Activated naive CD4-positive, alpha-beta T cell treated with anti-CD3 and anti-CD28 coated beads, Interleukin-2, amount 50 U/mL, for 16 hours (primary cell): Measurements from ENCODE around the gene QRFP.

ENCODE experiments used
- DNase-seq: peaks from one replicate; pipeline ENCODE4 v3.0.0-alpha.2; 2020

QRFP gene, protein sequence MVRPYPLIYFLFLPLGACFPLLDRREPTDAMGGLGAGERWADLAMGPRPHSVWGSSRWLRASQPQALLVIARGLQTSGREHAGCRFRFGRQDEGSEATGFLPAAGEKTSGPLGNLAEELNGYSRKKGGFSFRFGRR

DNA sequence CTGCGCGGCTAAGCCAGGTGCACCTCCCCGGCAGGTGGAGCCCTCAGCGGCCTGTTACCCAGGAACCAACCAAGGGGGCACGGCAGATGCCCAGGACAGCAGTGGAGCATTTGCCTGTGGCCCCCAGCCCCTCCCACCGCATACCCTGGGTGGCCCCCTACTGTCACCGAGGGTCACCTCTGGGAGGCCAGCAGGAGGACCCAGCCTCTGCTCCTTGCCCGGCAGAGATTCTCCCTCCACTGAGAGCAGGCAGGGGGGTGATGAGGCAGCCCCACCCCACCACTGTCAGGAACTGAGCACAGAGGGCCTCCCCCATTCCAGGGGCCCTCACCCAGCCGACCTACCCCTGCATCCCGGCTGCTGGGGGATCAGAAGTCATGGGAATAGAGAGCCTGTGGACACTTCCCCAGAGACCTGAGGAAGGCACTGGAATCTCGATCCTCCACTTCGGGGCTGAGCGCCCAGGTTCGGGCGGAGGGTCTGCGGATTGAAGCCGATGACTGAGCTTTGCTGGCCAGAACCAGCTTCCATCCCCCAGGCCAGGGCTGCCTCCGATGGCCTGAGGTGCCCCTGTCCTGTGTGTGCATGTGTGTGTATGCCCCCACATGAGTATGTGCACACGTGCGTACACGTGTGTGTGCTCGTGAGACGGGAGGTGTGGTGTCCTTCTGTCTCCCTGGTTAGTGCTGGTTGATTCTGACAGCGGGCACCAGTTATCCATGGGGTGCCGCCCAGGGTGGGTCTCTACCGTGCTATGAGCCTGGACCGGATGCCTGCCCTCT, at the start of gene QRFP:
Gene QRFP (minus strand): TSS at position 580 of the 782 bp plus-strand sequence. CDS start 2,974 bp downstream, outside the sequence.
- no peak for DNase-seq

DNA sequence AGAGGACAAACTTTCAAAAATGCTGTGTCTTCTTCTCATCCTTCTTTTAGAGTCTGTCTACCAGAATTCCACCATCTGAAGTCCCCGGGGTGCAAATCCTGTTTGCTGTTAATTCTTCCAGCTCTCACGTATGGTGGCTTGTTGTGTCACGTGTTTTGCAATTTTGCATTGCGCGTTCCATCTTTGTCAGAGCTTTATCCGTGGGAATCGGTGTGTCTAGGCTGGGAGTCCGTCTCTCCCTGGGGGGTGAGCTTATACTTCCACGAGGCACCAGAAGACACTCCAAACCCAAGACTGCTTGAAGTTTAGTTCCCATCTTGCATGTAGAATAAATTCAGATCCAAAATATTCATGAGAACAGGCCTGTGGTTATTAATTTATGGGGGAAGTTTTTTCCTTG, 48.6 kb upstream of the QRFP start:
- DNase-seq: no peak

DNA sequence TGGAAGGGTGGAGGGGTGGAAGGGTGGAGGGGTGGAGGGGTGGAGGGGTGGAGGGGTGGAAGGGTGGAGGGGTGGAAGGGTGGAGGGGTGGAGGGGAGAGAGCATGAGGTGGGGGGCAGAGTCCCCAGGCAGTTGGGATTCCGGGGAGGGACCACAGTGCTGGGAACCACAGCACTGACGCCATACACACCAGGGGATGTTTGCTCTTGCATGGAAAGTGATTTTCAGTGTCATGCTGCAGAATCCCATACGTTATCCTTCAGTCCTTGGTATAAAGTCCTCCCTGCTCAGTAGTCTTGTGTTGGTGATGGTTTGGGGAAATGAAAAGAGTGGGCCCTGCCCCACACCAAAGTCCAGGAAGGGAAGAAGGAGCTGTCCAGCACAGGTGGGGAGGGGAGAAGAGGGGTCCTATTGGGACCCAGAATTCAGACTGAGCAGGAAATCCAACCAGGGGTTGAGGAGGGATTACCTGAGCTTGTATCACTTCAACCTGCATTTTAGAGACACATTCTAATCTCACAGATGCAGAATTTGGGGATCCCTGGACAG, 48.0 kb upstream of the QRFP start:
- no peak for DNase-seq

DNA sequence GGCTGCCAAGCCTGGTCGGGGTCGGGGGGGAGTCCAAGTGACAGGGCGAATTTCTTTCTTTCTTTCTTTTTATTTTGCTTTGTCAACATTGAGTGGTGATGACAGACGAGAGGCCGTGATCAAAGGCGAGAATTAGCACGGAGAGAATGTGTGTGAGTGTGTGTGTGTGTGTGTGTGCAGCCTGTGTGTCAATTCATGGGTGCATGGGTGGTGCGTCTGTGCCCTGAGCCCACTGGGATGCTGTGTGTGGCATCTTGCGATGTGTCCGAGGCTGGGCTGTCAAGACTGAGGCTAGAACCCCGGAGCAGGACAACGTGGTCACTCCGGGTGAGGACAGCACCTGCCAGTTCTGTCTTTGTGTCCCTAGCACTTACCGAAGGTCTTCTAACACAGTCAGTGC, 47.2 kb upstream of the QRFP start:
- DNase-seq: no peak

DNA sequence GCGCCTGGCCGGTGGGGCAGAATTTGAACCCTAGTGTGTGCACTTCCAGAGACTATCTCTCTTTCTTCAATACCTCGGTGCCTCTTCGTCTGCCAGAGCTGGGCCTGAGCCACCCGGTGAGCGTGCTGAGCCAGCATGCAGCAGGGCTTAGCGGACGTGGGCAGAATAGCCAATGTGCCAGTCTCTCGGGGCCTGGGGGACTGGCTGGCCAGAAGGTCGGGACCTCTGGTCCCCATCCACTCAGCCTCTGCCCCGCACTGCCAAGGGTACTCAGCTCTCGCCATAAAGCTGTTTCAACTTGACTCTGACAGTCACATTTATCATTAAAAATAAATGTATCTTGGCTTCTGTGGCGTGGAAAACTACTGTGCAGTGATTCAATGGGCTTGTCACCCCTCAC, 46.6 kb upstream of the QRFP start:
- DNase-seq: no peak

DNA sequence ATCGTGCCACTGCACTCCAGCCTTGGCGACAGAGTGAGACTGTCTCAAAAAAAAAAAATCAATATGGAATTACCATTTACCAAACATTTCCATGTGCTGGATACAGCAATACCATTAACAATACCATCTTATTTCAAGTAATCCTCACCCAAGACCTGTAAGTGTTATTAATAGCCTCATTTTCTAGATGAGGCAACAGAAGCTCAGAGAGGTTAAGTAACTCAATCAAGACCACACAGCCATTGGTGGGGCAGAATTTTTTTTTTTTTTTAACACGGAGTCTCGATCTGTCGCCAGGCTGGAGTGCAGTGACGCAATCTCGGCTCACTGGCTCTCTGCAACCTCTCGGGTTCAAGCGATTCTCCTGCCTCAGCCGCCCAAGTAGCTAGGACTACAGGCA, 46.1 kb upstream of the QRFP start:
- no peak for DNase-seq

DNA sequence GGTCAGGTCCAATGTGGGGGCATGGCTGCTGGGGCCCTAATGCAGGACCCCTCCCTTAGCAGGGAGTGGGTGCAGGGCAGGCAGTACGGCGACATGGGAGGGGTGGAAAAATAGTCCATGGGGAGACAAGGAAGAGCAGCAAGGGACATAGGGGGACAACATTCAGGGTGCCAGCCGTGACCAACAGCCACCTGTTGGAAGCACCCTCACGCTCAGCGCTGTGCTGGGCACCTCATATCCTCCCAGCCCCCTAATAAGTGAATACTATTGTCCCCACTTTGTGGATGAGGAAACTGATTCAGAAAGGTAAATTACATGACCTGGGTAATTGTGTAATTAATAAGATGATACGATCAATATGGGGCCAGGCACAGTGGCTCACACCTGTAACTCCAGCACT, 45.5 kb upstream of the QRFP start:
- DNase-seq: no peak

DNA sequence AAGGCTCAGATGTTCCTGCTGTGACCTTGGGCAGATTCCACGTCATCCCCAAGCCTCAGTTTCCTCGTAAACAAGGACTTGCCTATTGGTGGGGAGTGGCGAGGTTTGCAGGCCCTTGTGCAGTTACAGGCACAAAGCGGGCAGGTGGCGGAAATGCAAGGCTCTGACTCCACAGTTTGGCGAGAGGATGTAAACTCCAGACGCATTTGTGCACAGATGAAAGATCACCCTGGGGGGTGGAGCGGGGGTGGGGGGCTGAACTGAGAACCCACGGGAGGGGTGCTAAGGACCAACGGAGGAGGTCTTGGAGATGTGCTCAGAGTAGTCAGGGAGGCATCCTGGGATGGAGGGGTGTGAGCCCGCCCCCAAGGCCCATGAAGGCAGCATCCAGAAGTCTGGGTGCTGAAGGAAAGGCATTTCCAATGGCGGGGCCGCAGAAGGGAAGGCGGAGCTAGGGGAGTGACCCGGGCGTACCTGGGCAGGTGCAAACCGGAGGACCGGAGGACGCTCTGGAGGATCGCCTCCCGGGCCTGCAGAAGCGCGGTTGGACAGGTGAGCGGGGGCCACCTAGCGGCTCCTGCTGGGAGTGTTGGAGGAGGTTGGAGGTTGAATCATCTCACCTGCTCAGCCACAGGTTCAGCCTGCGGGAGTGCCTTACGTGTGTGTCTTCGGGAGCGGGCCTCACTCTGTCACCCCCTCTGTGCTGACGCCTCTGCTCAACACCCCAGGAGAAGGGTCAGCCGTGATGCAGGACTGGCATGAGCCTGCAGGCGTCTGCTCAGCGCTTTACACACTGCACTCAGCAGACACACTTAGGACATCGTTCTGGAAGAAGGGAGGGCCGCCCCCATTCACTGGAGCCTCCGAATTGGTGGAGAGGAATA, 44.3 kb upstream of the QRFP start:
- peak; percentile 78 for DNase-seq

DNA sequence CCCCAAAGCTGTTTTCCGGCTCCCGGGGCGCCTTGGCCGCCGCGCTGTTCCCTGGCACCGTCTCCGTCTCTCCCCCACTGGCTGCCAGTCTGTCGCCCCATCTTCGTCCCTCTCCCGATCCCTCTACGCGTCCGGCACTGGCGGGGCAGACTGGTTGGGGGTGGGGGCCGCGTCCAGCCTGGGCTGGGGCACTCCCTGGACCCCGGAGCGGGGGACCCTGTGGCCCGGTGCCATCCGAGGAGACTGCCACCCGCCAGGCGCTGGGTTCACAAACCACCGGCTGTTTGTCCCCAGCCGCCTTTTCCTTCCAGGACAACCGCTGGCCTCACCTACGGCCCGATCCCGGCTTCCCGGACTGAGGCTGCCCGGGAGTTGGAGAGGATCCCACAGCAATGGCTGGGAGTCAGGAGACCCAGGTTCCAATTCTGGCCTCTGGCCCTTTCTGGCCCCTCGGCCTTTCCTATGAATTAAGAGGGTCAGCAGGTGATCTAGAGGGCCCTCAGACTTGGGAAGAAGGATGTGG, 43.5 kb upstream of the QRFP start:
- no peak for DNase-seq

DNA sequence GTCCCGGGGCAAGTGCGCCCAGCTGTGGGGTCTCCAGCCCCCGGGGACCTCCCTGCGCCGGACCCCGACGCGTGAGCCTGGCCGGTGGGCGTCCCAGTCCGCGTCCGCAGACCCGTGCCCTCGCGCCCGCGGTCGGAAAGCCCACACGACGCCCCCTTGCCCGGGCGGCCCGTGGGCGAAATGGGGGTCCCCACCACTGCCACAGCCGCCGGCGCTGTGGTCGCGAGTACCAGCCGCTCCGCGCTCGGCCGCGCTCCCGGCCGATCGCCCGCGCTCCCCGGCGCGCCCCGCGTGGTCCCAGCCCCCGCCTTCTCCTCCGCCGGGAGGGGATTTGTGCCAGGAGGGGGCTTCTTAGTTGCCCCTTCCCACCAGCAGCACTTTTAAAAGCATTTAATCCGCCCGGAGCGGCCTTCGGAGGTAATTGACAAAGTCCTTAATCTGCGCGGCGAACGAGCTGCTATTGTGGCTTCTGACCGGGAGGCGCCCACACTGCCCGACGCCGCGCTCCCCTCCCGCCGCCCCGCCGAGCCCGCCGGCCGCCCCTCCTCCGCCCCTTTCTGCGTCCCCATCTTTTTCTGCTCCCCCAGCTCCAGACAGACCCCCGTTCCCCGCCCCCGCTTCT, 42.9 kb upstream of the QRFP start:
- DNase-seq: no peak

DNA sequence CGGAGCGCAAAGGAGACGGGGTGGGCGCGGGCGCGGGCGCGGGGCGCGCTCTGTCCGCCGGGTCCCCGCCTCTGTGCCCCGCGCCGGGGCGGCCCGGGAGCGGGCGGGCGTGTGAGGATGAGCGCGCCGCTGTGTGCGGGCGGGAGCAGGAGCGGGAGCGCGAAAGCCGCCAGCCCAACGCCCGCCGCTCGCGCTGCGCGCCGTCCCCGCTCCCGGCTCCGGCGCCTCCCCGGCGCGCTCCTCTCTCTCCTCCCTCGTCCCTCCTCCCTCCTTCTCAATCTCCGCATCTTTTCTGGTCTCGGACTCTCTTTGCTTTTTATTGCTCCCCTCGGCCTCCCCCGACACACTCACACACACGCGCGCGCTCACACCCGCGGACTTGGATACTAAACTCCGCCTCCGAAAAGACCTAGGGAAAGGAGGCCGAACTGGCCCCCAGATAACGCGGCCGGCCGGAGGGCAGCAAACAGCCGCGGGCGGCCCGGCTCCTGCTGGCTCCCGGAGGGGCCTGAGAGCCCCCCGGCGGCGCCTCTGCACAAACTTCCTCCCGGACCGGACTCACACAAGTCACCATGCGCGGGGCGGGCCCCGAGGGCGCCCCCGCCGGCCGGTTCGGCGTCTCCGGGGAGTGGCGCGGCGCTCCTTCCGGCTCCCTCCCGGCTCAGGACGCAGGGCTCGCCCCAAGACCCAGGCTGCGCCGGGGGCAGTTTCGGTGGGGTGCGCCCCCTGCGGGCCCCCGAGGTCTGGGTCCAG, 42.2 kb upstream of the QRFP start, which contains the start of gene FIBCD1:
Gene FIBCD1 (minus strand): TSS at position 596 of the 753 bp plus-strand sequence. CDS start 640 bp downstream, outside the sequence.
- DNase-seq: no peak

DNA sequence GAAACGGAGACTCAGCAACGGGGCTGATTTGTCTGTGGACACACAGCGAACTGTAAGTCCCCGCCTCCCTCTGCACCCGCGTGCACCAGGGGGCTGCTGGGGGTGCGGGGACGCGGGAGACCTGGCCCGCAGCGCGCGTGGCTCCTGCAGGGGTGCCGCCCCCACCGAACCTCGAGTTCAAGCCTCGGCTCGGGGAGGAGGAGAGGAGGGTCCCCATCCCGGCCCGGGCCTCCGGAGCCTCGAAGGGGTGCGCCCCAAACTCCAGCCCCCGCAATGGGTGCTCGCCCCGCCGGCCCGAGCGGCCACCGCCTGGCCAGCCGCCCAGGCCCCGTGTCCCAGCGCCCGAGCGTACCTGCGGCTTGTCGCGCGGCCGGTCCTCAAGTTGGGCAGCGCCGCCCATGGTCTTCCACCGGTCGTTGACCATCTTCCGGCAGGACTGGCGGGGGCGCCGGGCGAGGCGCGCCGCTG, 41.6 kb upstream of the QRFP start:
- DNase-seq: no peak

DNA sequence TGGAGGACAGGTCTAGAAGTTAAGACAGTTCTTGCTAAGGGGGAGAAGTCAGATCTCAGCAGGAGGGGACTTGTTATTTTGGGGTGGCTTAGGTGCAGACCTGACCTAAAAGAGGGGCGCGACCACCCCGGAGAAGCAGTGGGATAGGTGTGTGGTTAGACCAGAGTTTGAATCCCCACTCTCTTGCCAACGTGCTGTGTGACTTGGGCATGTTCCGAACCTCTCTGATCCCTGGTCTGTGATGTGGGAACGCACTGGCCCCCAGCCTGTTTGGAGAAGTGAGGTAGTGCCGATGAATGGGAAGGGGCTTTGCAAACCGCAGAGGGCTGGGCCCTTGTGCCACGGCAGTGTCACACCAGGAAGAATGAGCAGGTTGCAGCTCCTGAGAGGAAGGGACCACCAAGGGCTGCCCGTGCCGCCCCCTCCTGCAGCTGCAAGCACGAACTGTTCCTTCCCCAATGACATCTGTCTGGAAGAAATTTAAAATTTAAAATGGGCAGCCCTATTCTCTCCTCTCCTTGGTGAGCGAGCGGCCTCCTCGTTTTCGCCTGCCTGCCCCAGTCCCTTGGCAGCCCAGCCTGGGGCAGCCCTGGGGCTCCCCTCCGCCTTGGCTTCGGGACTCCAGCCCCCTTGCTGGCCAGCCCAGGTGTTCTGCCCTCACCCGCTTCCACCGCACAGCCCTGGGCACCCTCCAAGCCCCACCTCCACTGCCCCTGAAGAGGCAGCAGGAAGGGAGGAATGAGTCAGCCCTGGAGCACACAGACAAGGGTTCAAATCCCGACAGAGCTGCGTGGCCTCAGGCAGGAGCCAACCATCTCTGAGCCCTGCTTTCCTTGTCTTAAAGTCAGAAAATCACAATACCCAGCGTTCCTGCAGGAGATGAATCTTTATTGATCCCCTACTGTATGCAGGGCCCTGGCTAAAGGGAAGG, 40.8 kb upstream of the QRFP start:
- no peak for DNase-seq

DNA sequence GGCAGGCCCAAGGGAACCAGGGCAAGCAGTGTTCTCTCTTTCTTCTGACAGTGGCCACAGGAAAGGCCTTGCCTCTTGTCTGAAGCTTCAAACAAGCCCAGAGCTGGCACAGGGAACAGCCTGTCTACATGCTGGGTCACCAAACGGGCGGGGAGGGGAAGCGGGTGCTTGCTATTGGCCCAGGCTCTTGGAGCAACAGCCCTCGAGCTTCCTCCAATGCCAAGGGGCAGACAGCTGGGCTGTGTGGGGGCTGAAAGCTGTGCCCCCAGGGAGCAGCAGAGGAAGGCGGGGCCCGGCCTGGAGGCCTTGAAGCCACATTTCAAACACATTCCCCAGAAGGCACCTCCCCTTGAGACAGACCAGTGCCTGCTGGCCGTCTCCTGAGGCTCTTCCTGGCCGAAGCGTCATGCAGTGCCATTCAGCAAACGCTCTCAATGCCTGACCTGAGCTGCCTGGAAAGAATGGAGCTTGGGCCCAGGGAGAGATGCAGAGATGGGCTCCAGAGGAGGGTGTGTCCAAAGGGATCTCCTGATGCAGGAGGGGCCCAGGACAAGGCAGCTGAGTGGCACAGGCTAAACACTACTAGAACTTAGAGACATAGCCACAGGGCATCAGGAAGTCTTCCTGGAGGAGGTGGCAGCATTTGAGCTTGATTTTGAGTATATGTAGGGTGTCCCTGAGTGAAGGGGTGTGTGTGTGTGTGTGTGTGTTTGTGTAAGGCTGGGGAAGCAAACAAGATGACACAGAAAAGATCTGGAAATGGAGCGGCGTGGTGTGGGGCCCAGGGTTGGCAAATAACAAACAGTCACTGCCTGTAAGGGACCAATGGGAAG, 39.9 kb upstream of the QRFP start:
- no peak for DNase-seq

DNA sequence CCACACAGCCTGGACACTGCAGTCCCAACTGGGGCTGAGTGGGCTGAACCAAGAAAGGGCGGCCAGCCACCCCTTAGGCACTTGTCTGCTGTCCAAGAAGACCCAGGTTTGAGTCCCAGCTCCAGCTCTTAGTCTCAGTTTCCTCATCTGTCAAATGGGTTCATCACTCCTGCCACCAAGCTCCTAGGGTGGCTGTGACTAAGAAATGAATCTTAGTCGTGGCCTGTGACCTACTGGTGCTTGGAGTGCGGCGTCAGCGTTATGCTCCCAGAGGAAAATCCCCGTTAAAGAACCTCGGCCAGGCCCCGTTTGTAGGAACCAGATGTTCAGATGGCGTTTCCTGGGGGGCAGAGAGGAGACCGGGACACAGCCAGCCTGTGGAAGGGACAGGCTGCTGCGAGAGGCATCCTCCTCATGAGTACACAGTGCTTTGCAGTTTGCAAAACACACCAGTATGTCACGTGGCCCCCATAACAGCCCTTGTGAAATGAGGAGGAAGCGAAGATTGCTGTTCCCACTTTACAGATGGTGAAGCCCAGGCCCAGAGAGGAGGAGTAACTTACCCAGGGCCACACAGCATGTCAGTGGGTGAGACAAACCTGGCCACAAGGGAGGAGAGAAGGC, 39.1 kb upstream of the QRFP start:
- no peak for DNase-seq

DNA sequence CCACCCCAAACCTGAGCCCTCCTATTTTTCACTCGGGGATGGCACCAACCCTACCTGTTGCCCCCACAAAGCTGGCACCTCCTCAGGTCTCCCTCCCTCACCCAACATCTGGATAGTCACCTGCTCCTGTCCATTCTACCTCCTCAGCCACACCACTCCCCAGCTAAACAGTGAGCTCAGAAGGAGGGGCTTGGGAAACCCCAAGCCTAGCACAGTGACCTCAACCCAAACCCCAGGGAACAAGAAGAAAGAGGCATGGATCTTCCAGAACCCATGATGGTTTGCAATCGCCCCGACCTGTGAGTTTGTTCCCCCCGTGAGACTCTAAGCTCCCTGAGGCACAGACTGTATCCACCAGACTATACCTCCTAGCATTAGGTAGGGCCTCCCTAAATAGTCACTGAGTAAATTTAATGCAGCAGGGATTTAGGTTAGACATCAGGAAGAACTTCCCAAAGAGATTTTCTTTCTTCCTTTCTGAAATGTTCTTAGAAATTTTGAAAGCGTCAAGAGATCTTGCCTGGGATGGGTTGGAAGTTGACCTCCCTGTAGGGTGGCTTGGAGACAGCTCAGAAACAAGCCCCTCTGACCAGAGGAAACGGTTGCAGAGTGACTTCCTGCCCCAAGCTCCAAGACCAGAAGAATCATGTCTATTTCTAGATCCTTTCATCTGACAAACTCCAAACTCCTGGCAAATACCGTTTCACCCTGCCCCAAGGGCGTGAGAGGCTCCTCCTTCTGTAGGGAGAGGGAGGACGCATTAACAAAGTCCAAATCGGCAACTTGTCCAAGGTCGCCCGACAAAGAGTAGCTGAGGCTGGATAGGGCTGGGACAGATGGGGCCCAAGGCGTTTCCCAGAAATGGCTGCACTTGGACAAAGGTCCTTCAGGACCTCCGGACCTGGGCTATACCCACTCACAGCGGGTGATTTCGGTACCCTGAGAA, 38.4 kb upstream of the QRFP start:
- no peak for DNase-seq

DNA sequence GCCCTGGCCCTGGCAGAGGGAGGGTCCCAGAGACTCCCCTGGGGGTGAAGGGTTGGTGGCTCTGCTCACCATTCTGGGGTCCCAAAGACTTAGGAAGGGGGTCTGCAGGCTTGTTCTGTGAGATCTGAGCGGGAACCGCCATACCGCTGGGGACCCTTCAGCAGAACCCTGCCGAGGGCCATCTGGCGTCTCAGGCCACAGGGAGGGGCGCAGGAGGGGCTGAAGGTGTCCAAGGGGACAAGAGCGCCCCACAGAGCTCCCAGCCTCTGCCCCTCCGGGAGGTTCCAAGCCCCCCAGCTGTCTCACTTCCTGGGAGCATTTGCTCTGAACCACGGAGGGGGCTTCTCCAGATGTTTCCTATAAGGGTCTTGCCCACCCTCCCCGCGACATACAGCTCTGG, 37.6 kb upstream of the QRFP start:
- no peak for DNase-seq
